ENCODE results near the gene RASL12. TPM values are rescaled to one million over a fixed set of nuclear protein-coding genes. Genes with fewer than 3 reads are reported as not detected.

RASL12 gene, protein sequence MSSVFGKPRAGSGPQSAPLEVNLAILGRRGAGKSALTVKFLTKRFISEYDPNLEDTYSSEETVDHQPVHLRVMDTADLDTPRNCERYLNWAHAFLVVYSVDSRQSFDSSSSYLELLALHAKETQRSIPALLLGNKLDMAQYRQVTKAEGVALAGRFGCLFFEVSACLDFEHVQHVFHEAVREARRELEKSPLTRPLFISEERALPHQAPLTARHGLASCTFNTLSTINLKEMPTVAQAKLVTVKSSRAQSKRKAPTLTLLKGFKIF
- 10 to 100 TPM in 1 of 2 donors, 1 to 10 TPM in 1; 2.6 to 10.9 TPM for polyA plus RNA-seq

DNA sequence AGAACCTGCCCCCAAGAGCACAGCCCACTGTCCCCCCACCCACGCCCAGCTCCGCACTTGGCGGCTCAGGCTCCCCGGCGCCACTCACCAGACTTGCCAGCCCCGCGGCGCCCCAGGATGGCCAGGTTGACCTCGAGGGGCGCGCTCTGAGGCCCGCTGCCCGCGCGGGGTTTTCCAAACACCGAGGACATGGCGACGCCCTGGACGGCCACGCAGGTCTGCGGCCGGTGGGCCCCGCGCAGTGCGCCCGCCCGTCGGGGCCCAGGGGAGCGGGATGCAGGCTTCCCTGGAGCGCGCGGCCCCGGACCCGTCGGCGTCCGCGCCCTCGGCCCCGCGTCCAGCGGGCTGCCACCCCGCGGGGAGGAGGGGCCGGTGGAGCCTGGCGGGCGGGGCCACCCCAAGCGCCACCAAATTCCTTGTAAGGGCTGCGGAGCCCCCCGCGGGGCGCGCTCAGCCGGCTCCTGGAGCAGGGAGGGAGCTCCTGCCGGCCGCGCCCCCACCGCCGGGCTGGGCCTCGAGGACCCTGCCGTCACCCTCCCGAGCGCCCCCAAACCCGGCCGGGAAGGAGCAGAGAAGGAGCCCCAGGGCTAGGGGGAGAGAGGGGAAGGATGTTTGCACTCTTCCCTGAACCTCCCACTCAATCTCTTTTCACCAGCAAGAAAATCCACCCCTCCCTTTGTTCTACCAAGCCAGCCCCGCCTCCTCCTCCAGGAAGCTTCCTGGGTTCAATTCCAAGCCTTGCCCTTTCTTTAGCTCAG lies at the start of gene RASL12:
TSS of gene RASL12 (minus strand) at position 347 of the 758 bp plus-strand sequence. CDS start at position 191, 156 bp downstream.
- Histone ChIP-seq H3K36me3 (ENCODE audit: control insufficient read depth in 2 of 2, insufficient read depth in 2 of 2, low read length in 1 of 2) (no peaks in the 10 kb centered on the region), H3K4me1 (ENCODE audit: control insufficient read depth in 2 of 2, insufficient read depth in 2 of 2, low read length in 1 of 2) (peaks cover 5 to 17% of the 10 kb centered on the region in 2 donors), H3K27ac (ENCODE audit: low read depth in 2 of 2, low read length in 1 of 2) (peak within 1 kb of the TSS; percentile 80 to 90), H3K4me3 (ENCODE audit: low read depth in 1 of 2, low read length in 2 of 2) (peak within 1 kb of the TSS; percentile 61 to 62), H3K9me3 (ENCODE audit: control insufficient read depth in 2 of 2, insufficient read depth in 1 of 2, low read depth in 1 of 2, low read length in 1 of 2) (no peaks in the 10 kb centered on the region), H3K27me3 (ENCODE audit: control insufficient read depth in 1 of 2, insufficient read depth in 2 of 2, low read length in 2 of 2) (no peaks in the 10 kb centered on the region)
- 5 to 9% methylated on average over 51 to 66 of the region's 66 CpGs for whole genome bisulfite sequencing, 2 donors

DNA sequence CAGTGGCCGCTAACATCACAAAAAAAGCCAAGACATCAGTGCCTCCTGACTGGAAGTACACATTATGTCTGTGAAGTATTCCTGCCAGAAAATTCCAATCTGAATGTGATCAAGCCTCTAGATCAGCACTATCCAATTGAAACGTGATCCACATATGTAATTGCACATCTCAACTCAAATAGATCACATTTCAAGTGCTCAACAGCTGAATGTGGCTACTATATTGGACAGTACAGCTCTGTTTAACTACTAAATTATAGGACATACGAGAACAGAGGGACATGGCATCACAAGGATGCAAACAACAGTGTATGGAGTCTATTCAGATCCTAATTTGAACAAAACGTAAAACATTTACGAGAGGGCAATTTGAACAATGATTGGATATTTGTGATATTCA lies 47.8 kb upstream of the RASL12 start:
- H3K27ac ChIP-seq (ENCODE audit: low read depth in 2 of 2, low read length in 1 of 2), result no peak overlapping the region
- no peak overlapping the region for H3K4me3 ChIP-seq (ENCODE audit: low read depth in 1 of 2, low read length in 2 of 2)
- H3K27me3 ChIP-seq (ENCODE audit: control insufficient read depth in 1 of 2, insufficient read depth in 2 of 2, low read length in 2 of 2), result no peaks in the 10 kb centered on the region
- no peaks in the 10 kb centered on the region for H3K4me1 ChIP-seq (ENCODE audit: control insufficient read depth in 2 of 2, insufficient read depth in 2 of 2, low read length in 1 of 2)
- H3K36me3 ChIP-seq (ENCODE audit: control insufficient read depth in 2 of 2, insufficient read depth in 2 of 2, low read length in 1 of 2), result peaks cover 11 to 15% of the 10 kb centered on the region in 2 donors
- WGBS, 2 donors, result 85 to 87% methylated on average over 5 of the region's 5 CpGs
- no peaks in the 10 kb centered on the region for H3K9me3 ChIP-seq (ENCODE audit: control insufficient read depth in 2 of 2, insufficient read depth in 1 of 2, low read depth in 1 of 2, low read length in 1 of 2)

DNA sequence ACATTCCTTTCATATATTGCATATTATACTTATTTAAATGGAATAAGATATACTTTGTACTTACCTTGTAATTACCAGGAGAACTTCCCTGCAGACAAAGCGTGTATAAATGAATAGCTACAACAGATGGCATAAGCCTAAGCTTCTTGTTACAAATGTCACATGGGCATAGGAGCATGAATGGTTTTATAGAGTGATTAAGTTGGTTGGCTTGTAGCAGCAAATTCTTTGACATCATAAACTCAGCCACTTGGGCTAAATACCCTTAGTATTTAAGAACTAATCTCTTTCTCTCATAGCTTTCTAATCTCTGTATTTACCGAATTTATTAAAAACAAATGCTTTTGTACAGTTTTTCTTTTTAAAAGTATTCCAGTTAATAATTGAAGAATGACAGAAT lies 47.3 kb upstream of the RASL12 start, which contains the start of gene UBAP1L:
TSS of gene UBAP1L (minus strand) at position 115 of the 400 bp plus-strand sequence. CDS start 8,985 bp downstream, outside the sequence.
- H3K4me3 ChIP-seq (ENCODE audit: low read depth in 1 of 2, low read length in 2 of 2), result no peak within 1 kb of the TSS
- peaks cover 11 to 15% of the 10 kb centered on the region in 2 donors for H3K36me3 ChIP-seq (ENCODE audit: control insufficient read depth in 2 of 2, insufficient read depth in 2 of 2, low read length in 1 of 2)
- H3K27me3 ChIP-seq (ENCODE audit: control insufficient read depth in 1 of 2, insufficient read depth in 2 of 2, low read length in 2 of 2), result no peaks in the 10 kb centered on the region
- H3K27ac ChIP-seq (ENCODE audit: low read depth in 2 of 2, low read length in 1 of 2), result no peak within 1 kb of the TSS
- H3K9me3 ChIP-seq (ENCODE audit: control insufficient read depth in 2 of 2, insufficient read depth in 1 of 2, low read depth in 1 of 2, low read length in 1 of 2), result no peaks in the 10 kb centered on the region
- no peaks in the 10 kb centered on the region for H3K4me1 ChIP-seq (ENCODE audit: control insufficient read depth in 2 of 2, insufficient read depth in 2 of 2, low read length in 1 of 2)
- WGBS, 2 donors, result 83 to 88% methylated on average over 2 of the region's 2 CpGs

DNA sequence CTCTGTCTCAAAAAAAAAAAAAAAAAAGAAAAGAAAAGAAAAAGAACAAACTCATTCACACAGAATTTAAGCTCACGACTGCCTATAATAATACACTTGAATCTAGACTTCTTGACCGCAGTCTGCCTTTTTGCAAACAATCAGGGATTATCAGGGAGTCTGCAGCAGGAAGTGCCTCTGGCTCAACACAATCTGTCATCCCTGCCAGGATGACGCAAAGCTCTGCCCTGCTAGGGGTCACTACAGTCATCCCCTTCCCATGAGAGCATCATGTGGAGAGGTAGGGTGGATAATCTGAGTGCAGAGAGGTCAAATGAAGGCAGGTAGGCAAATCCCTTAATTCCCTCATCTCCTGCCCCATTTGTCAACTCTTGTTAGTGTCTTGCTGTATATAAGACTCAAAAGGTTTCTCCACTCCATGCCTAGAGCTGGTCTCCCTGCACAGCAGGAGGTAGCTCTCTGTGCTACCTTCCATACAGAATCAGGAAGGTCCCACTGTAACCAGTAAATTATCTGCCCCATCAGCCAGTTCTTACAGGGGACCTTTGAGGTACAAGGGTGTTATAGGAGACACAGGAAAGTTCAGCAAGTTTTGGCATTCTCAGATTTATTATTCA lies 43.0 kb upstream of the RASL12 start:
- Histone ChIP-seq H3K27ac (ENCODE audit: low read depth in 2 of 2, low read length in 1 of 2) (peak overlapping the region in 1 of 2 donors; percentile 52), H3K36me3 (ENCODE audit: control insufficient read depth in 2 of 2, insufficient read depth in 2 of 2, low read length in 1 of 2) (peaks cover 3 to 7% of the 10 kb centered on the region in 2 donors), H3K9me3 (ENCODE audit: control insufficient read depth in 2 of 2, insufficient read depth in 1 of 2, low read depth in 1 of 2, low read length in 1 of 2) (no peaks in the 10 kb centered on the region), H3K4me1 (ENCODE audit: control insufficient read depth in 2 of 2, insufficient read depth in 2 of 2, low read length in 1 of 2) (no peaks in the 10 kb centered on the region), H3K27me3 (ENCODE audit: control insufficient read depth in 1 of 2, insufficient read depth in 2 of 2, low read length in 2 of 2) (no peaks in the 10 kb centered on the region), H3K4me3 (ENCODE audit: low read depth in 1 of 2, low read length in 2 of 2) (no peak overlapping the region)
- 40 to 42% methylated on average over 3 of the region's 3 CpGs for WGBS, 2 donors

DNA sequence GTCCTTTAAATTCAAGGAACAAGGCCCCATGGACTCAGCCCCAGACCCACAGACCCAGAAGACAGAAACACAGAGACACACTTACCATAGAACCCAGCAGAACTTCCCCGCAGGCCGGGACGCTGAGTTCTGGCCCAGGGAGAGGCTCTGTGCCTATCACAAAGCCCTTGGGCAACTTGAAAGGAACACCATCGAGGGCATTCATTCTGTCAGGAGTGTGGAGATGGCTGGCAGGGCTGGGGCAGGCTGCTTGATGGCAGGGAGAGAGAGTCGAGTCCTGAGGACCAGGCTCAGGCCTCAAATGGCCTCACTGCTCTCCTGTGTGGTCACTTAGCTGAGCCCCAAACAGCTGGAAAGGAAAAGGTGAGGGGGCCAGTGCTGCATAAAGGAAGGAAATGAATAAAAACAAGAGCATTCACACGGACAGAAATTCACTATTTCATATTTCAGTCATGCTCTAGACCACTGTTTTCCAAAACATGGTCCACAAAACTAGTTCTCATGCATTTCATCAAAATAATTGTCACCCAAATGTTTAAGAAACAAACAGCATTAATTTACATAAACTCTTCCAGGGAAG lies 38.3 kb upstream of the RASL12 start:
- no peak overlapping the region for H3K4me3 ChIP-seq (ENCODE audit: low read depth in 1 of 2, low read length in 2 of 2)
- H3K27ac ChIP-seq (ENCODE audit: low read depth in 2 of 2, low read length in 1 of 2), result no peak overlapping the region
- H3K36me3 ChIP-seq (ENCODE audit: control insufficient read depth in 2 of 2, insufficient read depth in 2 of 2, low read length in 1 of 2), result peaks cover 0 to 10% of the 10 kb centered on the region in 2 donors
- H3K4me1 ChIP-seq (ENCODE audit: control insufficient read depth in 2 of 2, insufficient read depth in 2 of 2, low read length in 1 of 2), result peaks cover 0 to 7% of the 10 kb centered on the region in 2 donors
- H3K9me3 ChIP-seq (ENCODE audit: control insufficient read depth in 2 of 2, insufficient read depth in 1 of 2, low read depth in 1 of 2, low read length in 1 of 2), result no peaks in the 10 kb centered on the region
- no peaks in the 10 kb centered on the region for H3K27me3 ChIP-seq (ENCODE audit: control insufficient read depth in 1 of 2, insufficient read depth in 2 of 2, low read length in 2 of 2)
- WGBS, 2 donors, result 76 to 85% methylated on average over 6 of the region's 6 CpGs

DNA sequence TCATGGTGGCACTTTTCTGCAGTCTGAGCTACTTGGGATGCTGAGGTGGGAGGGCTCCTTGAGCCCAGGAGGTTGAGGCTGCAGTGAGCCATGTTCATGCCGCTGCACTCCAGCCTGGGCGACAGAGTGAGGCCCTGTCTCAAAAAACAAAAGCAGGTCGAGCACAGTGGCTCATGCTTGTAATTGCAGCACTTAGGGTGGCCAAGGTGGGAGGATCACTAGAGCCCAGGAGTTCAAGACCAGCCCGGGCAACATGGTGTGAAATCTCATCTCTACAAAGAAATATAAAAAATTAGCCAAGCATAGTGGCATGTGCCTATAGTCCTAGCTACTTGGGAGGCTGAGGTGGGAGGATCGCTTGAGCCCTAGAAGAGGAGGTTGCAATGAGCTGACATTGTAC lies 37.2 kb upstream of the RASL12 start:
- Histone ChIP-seq H3K9me3 (ENCODE audit: control insufficient read depth in 2 of 2, insufficient read depth in 1 of 2, low read depth in 1 of 2, low read length in 1 of 2) (no peaks in the 10 kb centered on the region), H3K4me1 (ENCODE audit: control insufficient read depth in 2 of 2, insufficient read depth in 2 of 2, low read length in 1 of 2) (peaks cover 0 to 11% of the 10 kb centered on the region in 2 donors), H3K27ac (ENCODE audit: low read depth in 2 of 2, low read length in 1 of 2) (no peak overlapping the region), H3K27me3 (ENCODE audit: control insufficient read depth in 1 of 2, insufficient read depth in 2 of 2, low read length in 2 of 2) (no peaks in the 10 kb centered on the region), H3K36me3 (ENCODE audit: control insufficient read depth in 2 of 2, insufficient read depth in 2 of 2, low read length in 1 of 2) (peaks cover 0 to 13% of the 10 kb centered on the region in 2 donors), H3K4me3 (ENCODE audit: low read depth in 1 of 2, low read length in 2 of 2) (no peak overlapping the region)
- WGBS, 2 donors, result 87 to 91% methylated on average over 5 of the region's 5 CpGs

DNA sequence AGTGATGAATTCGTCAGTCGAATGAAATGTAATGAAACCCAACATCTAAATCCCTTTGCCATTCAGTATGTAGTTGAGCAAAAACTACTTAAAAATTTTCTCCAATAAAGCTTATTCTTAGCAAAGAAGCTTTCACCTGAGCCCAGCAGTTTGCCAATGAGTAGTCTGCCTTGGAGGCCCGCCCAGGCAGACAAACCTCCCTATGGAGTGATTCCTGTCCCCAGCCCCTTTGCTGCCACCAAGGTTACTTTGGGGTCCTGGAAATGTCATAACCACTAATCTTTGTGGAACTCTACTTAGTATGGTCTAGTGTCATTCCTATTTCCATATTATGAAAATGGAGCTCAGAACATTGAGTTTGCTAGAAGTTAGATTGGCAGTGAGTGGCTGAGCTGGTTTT lies 35.1 kb upstream of the RASL12 start:
- Histone ChIP-seq H3K36me3 (ENCODE audit: control insufficient read depth in 2 of 2, insufficient read depth in 2 of 2, low read length in 1 of 2) (peaks cover 5 to 22% of the 10 kb centered on the region in 2 donors), H3K27me3 (ENCODE audit: control insufficient read depth in 1 of 2, insufficient read depth in 2 of 2, low read length in 2 of 2) (no peaks in the 10 kb centered on the region), H3K9me3 (ENCODE audit: control insufficient read depth in 2 of 2, insufficient read depth in 1 of 2, low read depth in 1 of 2, low read length in 1 of 2) (no peaks in the 10 kb centered on the region), H3K4me1 (ENCODE audit: control insufficient read depth in 2 of 2, insufficient read depth in 2 of 2, low read length in 1 of 2) (peaks cover 0 to 11% of the 10 kb centered on the region in 2 donors), H3K4me3 (ENCODE audit: low read depth in 1 of 2, low read length in 2 of 2) (no peak overlapping the region), H3K27ac (ENCODE audit: low read depth in 2 of 2, low read length in 1 of 2) (no peak overlapping the region)
- WGBS, 2 donors, result 96 to 98% methylated on average over 3 of the region's 3 CpGs

DNA sequence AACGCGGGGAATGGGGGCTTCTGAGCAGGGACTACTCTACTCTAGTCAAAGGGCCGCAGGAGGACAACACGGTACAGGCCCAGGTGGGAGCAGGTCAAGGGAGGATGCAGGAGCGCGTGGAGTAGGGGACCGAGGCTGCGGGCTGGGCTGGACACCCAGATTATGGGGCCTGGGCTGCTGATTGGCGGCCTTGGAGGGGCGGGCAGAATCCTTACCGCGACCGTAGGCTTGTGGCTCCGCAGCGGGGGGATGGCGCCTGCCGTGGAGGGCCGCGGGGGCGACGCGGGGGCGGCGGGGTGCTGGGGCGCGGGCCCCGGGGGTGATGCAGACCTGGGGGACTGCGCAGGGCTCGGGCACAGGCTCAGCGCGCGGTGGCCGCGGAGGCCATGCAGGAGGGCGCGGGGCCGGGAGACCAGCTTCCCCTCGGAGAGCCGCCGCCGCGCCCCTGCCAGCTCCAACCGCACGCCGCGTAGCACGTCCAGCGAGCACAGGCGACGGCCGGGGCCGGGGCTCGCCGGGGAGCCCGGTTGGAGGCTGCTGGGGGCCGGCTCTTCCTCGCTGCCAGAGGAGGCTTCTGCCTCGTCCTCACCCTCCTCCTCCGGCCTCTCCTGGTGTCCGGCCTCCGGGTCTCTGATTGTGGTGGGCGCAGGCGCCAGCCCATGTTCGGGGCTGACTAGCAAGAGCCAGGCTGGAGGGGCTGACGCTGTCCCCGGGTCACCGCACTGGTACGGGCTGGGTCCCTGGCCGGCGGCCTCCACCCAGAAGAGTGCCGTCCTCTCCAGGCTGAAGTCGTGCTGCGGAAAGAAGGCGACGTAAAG lies 34.3 kb upstream of the RASL12 start:
- peaks cover 5 to 27% of the 10 kb centered on the region in 2 donors for H3K36me3 ChIP-seq (ENCODE audit: control insufficient read depth in 2 of 2, insufficient read depth in 2 of 2, low read length in 1 of 2)
- H3K27ac ChIP-seq (ENCODE audit: low read depth in 2 of 2, low read length in 1 of 2), result peak overlapping the region; percentile 69 to 89

More for the DNA sequence above, 34.3 kb upstream of the RASL12 start:
- WGBS, 2 donors, result 63 to 77% methylated on average over 41 to 75 of the region's 75 CpGs
- Histone ChIP-seq H3K4me1 (ENCODE audit: control insufficient read depth in 2 of 2, insufficient read depth in 2 of 2, low read length in 1 of 2) (peaks cover 0 to 11% of the 10 kb centered on the region in 2 donors), H3K4me3 (ENCODE audit: low read depth in 1 of 2, low read length in 2 of 2) (no peak overlapping the region), H3K27me3 (ENCODE audit: control insufficient read depth in 1 of 2, insufficient read depth in 2 of 2, low read length in 2 of 2) (no peaks in the 10 kb centered on the region), H3K9me3 (ENCODE audit: control insufficient read depth in 2 of 2, insufficient read depth in 1 of 2, low read depth in 1 of 2, low read length in 1 of 2) (no peaks in the 10 kb centered on the region)
